Breast epithelium (tissue), 4 donors: ENCODE data around the gene CAPN15. TPM values are rescaled to one million over a fixed set of nuclear protein-coding genes. Genes with fewer than 3 reads are reported as not detected.

ENCODE experiments used
- DNase-seq, 2 donors: peaks; one replicate each; pipeline ENCODE4 v3.0.0-alpha.2; 2019; ENCODE audit warnings: low spot score in 2 of 2
- H3K27ac ChIP-seq, 2 donors: fragments of 200-600 bp; sonication (generic) in 1 of 2; one replicate each; pipeline ENCODE4 v1.5.1; 2016 to 2019; ENCODE audit warnings: mild to moderate bottlenecking in 1 of 2
- H3K27me3 ChIP-seq, 2 donors: fragments of 200-600 bp; sonication (generic) in 1 of 2; one replicate each; pipeline versions ENCODE4 v1.5.1 to v1.6.0; 2017 to 2019; ENCODE audit warnings: control low read depth in 1 of 2, mild to moderate bottlenecking in 1 of 2
- H3K36me3 ChIP-seq: fragments of 200-600 bp; one replicate; pipeline ENCODE4 v1.5.1; 2019
- H3K4me1 ChIP-seq, 2 donors: fragments of 200-600 bp; sonication (generic); one replicate each; pipeline ENCODE4 v1.5.1; 2016 to 2019; ENCODE audit warnings: control low read depth in 1 of 2
- H3K4me3 ChIP-seq, 3 donors: fragments of 200-600 bp; sonication (generic); 1 replicate in 2 of 3; 2 replicates in 1 of 3; pipeline ENCODE4 v1.5.1; 2016 to 2019; ENCODE audit warnings: mild to moderate bottlenecking in 3 of 3, moderate library complexity in 2 of 3
- H3K9me3 ChIP-seq, 2 donors: fragments of 200-600 bp; sonication (generic) in 1 of 2; one replicate each; pipeline ENCODE4 v1.5.1; 2016 to 2019; ENCODE audit warnings: control low read depth in 1 of 2
- POLR2A ChIP-seq: fragments of 450-650 bp; IDR thresholded peaks from one replicate; pipeline ENCODE4 v1.6.1; 2016; ENCODE audit warnings: antibody characterized with exemption, mild to moderate bottlenecking, moderate library complexity
- POLR2AphosphoS5 ChIP-seq, 3 donors: sonication (generic); formaldehyde crosslinking; IDR thresholded peaks; one replicate each; pipeline ENCODE4 v1.6.1; 2017; ENCODE audit warnings: antibody characterized with exemption in 3 of 3
- intact Hi-C: fragments of 100-400 bp; cut with DNase I; formaldehyde crosslinking; loops from one replicate; pipeline ENCODE4 v1.15.1; 2023; ENCODE audit warnings: low total_unique reads
- total RNA-seq, 3 donors: library from RNA; depleted of rRNA; stranded (reverse); fragments of >200 nt; gene quantifications; one replicate each; pipeline ENCODE4 v1.1.0, GENCODE V29; 2016
- TF ChIP-seq, protein P1 (sequence below), 3 donors: fragments of 450-650 bp; IDR thresholded peaks; one replicate each; pipeline ENCODE4 v1.5.1; 2016 to 2017; ENCODE audit warnings: antibody characterized with exemption in 3 of 3, mild to moderate bottlenecking in 3 of 3, moderate library complexity in 3 of 3

Gene CAPN15
- total RNA-seq, 3 donors from 2014 or later, result 15.4 to 27.2 (median 15.5) TPM

DNA sequence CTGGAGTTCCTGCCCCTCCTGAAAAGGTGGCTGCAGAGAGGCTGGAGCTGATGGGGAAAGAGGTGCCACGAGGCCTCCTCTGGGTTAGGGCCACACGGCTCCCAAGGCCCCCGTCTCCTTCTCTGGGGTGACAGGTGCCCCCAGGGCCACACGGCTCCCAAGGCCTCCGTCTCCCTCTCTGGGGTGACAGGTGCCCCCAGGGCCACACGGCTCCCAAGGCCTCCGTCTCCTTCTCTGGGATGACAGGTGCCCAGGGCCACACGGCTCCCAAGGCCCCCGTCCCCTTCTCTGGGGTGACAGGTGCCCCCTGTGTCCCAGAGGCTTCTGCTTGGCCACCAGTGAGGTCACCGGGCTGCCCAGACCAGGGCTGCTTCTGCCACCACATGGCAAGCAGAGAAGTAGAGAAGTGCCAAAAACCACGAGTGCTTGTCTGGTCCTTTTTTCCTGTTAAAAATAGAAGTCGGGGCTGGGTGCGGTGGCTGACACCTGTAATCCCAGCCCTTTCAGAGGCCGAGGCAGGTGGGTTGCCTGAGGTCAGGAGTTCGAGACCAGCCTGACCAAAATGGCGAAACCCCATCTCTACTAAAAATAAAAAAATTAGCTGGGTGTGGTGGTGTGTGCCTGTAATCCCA lies 4.1 kb downstream of the CAPN15 start:
- no peak for TF ChIP-seq POLR2AphosphoS5 (IDR thresholded peaks at IDR 0.05)
- TF ChIP-seq, protein P1, sequence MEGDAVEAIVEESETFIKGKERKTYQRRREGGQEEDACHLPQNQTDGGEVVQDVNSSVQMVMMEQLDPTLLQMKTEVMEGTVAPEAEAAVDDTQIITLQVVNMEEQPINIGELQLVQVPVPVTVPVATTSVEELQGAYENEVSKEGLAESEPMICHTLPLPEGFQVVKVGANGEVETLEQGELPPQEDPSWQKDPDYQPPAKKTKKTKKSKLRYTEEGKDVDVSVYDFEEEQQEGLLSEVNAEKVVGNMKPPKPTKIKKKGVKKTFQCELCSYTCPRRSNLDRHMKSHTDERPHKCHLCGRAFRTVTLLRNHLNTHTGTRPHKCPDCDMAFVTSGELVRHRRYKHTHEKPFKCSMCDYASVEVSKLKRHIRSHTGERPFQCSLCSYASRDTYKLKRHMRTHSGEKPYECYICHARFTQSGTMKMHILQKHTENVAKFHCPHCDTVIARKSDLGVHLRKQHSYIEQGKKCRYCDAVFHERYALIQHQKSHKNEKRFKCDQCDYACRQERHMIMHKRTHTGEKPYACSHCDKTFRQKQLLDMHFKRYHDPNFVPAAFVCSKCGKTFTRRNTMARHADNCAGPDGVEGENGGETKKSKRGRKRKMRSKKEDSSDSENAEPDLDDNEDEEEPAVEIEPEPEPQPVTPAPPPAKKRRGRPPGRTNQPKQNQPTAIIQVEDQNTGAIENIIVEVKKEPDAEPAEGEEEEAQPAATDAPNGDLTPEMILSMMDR (IDR thresholded peaks at IDR 0.05), result no peak
- no peak for TF ChIP-seq POLR2A
- Histone ChIP-seq H3K36me3 (no peaks in the 10 kb centered on the region), H3K27me3 (no peaks in the 10 kb centered on the region), H3K4me3 (no peak overlapping the region), H3K9me3 (no peaks in the 10 kb centered on the region), H3K4me1 (peaks cover 0 to 14% of the 10 kb centered on the region in 2 donors), H3K27ac (no peak overlapping the region)
- intact Hi-C loops, result no loop called here
- DNase-seq, result no peak

DNA sequence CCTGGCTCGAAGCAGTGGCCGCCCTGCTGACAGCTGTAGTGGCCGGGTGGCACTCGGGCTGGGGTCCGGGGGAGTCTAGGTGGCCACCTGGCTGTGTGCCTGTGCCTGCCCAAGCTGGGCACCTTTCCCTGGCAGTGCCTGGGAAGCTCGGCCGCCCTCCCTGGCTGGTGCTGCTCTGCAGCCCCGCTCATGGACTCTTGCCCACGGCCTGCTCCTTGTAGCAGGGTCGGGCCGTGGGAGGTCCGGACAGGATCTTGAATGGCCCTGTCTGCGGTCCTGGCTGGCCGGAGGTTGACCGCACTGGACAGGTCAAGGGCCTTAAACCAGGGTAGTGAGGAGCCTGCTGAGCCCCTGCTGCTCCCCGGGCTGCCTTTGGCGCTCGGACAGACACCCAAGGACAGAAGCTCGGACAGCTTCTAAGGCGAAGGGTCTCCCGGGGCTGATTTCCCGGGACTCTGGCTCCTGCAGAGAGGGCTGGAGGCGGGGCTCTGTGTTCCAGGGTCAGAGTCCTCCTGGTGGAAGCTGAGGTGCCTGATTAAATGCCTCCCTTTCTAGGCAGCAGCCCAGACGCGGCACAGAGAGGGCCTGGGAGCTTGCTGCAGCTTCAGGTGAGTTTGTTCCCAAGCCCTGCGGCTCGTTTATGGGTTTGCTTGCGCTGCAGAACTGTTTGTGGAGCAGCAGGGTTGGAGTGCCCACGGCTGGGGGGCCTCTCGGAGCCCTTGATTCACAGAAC lies 6.0 kb downstream of the CAPN15 start:
- peaks cover 0 to 14% of the 10 kb centered on the region in 2 donors for H3K4me1 ChIP-seq
- intact Hi-C loops, result no loop called here
- no peaks in the 10 kb centered on the region for H3K36me3 ChIP-seq
- TF ChIP-seq POLR2A, result no peak
- TF ChIP-seq, protein P1 (IDR thresholded peaks at IDR 0.05), result no peak
- TF ChIP-seq POLR2AphosphoS5 (IDR thresholded peaks at IDR 0.05), result no peak
- H3K4me3 ChIP-seq, result no peak overlapping the region
- no peaks in the 10 kb centered on the region for H3K27me3 ChIP-seq
- no peak overlapping the region for H3K27ac ChIP-seq
- no peak for DNase-seq
- H3K9me3 ChIP-seq, result no peaks in the 10 kb centered on the region

DNA sequence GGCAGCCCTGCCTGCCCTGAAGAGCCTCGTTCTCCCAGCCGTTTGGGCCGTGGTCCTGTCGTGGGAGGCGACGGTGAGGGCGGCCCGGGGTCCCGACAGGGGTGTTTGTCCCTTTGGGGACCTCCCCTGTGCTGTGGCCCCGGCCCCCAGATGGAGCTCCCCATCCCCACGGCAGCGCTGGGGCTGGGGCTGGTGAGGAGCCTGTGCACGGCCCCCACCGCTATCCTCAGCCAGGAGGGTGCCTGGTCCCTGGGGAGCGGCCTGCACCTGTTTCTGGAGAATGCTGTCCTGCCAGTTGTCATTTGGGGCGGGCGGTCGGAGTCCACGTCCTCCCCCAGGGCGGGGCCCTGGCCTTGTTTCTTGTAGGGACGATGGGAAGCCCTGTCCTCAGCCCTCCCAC lies 6.6 kb downstream of the CAPN15 start:
- Histone ChIP-seq H3K27me3 (no peaks in the 10 kb centered on the region), H3K27ac (no peak overlapping the region), H3K36me3 (no peaks in the 10 kb centered on the region), H3K4me1 (peaks cover 0 to 10% of the 10 kb centered on the region in 2 donors), H3K4me3 (no peak overlapping the region), H3K9me3 (no peaks in the 10 kb centered on the region)
- no peak for TF ChIP-seq POLR2AphosphoS5 (IDR thresholded peaks at IDR 0.05)
- no peak for TF ChIP-seq POLR2A
- TF ChIP-seq, protein P1 (IDR thresholded peaks at IDR 0.05), result no peak
- DNase-seq, result no peak
- intact Hi-C loops, result no loop called here

DNA sequence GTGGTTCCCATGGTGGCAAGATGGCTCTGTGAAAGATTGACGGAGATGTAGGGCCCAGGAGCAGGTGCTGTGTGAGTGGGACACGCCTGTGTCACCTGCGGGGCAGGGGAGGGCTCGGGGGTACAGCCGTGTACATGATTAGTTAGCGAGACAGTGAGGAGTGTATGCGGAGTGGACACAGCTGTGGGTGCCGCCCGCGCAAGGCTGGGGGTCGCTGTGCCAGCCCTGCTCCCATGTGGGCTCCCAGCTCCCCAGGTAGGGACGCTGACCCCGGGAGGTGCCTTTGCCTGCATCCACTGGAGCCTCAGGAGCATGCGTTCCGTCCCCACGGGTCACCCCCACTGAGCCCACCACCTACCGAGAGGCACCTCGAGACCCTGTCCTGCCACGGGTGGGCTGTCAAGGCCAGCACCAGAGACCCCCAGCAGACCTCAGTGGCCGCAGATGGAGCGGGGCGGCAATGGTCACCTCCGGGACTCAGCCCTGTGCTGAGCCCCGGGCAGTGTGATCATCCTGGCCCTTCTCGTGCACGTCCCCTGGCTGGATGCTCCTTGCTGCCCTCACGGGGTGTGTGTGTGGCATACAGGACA lies 7.4 kb downstream of the CAPN15 start:
- Histone ChIP-seq H3K4me3 (no peak overlapping the region), H3K36me3 (no peaks in the 10 kb centered on the region), H3K9me3 (no peaks in the 10 kb centered on the region), H3K27me3 (no peaks in the 10 kb centered on the region), H3K4me1 (peaks cover 0 to 2% of the 10 kb centered on the region in 2 donors), H3K27ac (no peak overlapping the region)
- TF ChIP-seq, protein P1 (IDR thresholded peaks at IDR 0.05), result no peak
- TF ChIP-seq POLR2AphosphoS5 (IDR thresholded peaks at IDR 0.05), result no peak
- no peak for TF ChIP-seq POLR2A
- intact Hi-C loops, result no loop called here
- DNase-seq, result no peak
